RWPE1 (cell line): ENCODE results near the gene TKFC.

Experiments
- CTCF ChIA-PET: fragments of 350-600 bp; sonication (Branson Sonifier 250); formaldehyde crosslinking; extraction: SDS; loops from one replicate; lab custom pipeline; 2021; lab: Yijun Ruan, JAX
- POLR2A ChIA-PET: fragments of 400-600 bp; formaldehyde crosslinking; extraction: SDS; loops from one replicate; lab custom pipeline; 2020; ENCODE audit warnings: antibody characterized with exemption; ENCODE audit not compliant: low non-redundant PET; lab: Yijun Ruan, JAX
- DNase-seq: peaks from one replicate; pipeline ENCODE4 v3.0.0; 2012; ENCODE audit warnings: low spot score
- H3K27ac ChIP-seq: fragments of 450-650 bp; 2 replicates; pipeline ENCODE4 v1.5.1; 2017
- CTCF ChIP-seq: fragments of 450-650 bp; conservative IDR thresholded peaks from 2 replicates; pipeline ENCODE4 v1.5.1; 2017; ENCODE audit warnings: low read depth, mild to moderate bottlenecking

The TKFC gene

DNA sequence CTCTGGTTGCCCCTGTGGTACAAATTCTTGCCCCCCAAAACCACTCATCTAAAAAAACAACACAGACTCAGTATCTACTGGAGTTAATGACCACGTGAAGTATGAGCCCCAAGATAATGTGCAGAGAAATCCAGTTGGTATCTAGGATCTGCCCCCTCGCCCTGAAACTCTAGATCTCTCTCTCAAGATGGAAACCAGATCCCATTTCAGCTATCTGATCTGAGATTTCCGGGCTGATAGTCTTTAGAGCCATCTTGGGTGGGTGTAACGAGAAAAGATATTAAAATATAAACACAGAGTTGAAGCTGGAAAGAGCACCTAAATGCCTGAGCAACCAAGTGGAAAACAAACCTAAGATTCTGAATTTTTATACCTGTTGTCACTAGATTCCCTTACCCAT, 23.9 kb upstream of the TKFC start:
- ChIA-PET POLR2A (no interaction called here), CTCF (interaction anchor here (0.5 kb wide), 1 partner anchor 49 kb away, joined by 3 read pairs; no protein-coding TSS in a partner anchor)
- H3K27ac ChIP-seq = no peak overlapping the region
- DNase-seq = no peak
- TF ChIP-seq CTCF = no peak

- TF ChIP-seq CTCF = no peak
- H3K27ac ChIP-seq = no peak overlapping the region
- no peak for DNase-seq
- ChIA-PET CTCF (interaction anchor here (0.5 to 1.2 kb wide), 2 partner anchors 50 to 76 kb away, joined by 3 to 4 read pairs; no protein-coding TSS in a partner anchor), POLR2A (no interaction called here)
These were observed 23.3 kb upstream of the TKFC start for GRCh38 chr11:61309739-61310138.

GRCh38 chr11:61310749-61311148, 22.3 kb upstream of the TKFC start:
- DNase-seq = no peak
- POLR2A ChIA-PET = no interaction called here
- CTCF ChIA-PET = interaction anchor here (0.7 to 1.2 kb wide), 3 partner anchors 9 to 75 kb away, joined by 3 to 5 read pairs (median 4); no protein-coding TSS in a partner anchor

GRCh38 chr11:61315260-61315659, 17.8 kb upstream of the TKFC start:
- CTCF ChIA-PET = interaction anchor here (0.6 kb wide), 1 partner anchor 61 kb away, joined by 3 read pairs; no protein-coding TSS in a partner anchor

More at GRCh38 chr11:61310749-61311148, 22.3 kb upstream of the TKFC start:
- no peak for TF ChIP-seq CTCF
- H3K27ac ChIP-seq = no peak overlapping the region

GRCh38 chr11:61325649-61326414, 7.2 kb upstream of the TKFC start:
- POLR2A ChIA-PET = no interaction called here
- peak; percentile 63 for DNase-seq
- H3K27ac ChIP-seq = no peak overlapping the region
- TF ChIP-seq CTCF = no peak
- CTCF ChIA-PET = interaction anchor here (0.6 to 1.1 kb wide), 3 partner anchors 27 to 798 kb away, joined by 3 read pairs; no protein-coding TSS in a partner anchor

More at GRCh38 chr11:61315260-61315659, 17.8 kb upstream of the TKFC start:
- no peak for TF ChIP-seq CTCF
- POLR2A ChIA-PET = interaction anchor here (0.7 kb wide), 1 partner anchor 23 kb away, joined by 4 read pairs; no protein-coding TSS in a partner anchor
- peak; percentile 13 for DNase-seq
- H3K27ac ChIP-seq = no peak overlapping the region

- DNase-seq = no peak
- no peak for TF ChIP-seq CTCF
- H3K27ac ChIP-seq = no peak overlapping the region
- POLR2A ChIA-PET = interaction anchor here (1.3 kb wide), 1 partner anchor 65 kb away, joined by 4 read pairs; the partner anchor contains the start of gene TMEM216
- CTCF ChIA-PET = interaction anchor here (1.6 to 2.2 kb wide), 2 partner anchors 8 to 58 kb away, joined by 7 to 8 read pairs; no protein-coding TSS in a partner anchor
These were observed 5.4 kb upstream of the TKFC start for GRCh38 chr11:61327669-61328071.
